ENCODE data around the gene FCAMR. TPM values are rescaled to one million over a fixed set of nuclear protein-coding genes. Genes with fewer than 3 reads are reported as not detected.

FCAMR gene
- total and polyA plus RNA-seq, 2 donors (not counting 1 experiment from before 2014, with no cell fraction given) = not detected

DNA sequence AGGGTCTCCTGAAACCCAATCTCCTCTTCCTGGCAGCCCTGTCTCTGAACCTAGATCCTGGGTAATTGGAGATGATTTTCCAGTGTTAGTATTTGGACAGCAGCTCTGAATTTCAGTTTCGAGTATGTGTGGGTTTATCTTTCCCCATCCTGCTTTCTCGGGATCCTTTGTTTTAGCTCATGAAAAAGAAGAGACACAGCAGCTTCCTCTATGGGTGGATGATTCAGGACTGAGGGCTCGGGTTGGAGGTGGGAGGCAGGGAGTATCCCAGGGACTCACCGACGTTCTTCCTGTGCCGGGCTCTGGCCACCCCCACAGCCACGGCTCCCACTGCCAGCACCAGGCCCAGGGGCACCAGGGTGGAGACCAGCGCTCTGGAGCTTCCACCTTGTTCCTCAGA is 38.1 kb downstream of the FCAMR start:
- Histone ChIP-seq H3K4me3 (ENCODE audit: control extremely low read depth in 1 of 5, extremely low read depth in 1 of 5, insufficient read depth in 1 of 5, low read depth in 2 of 5, low read length in 4 of 5) (no peak overlapping the region), H2AFZ (ENCODE audit: insufficient read depth, low read depth, low read length, poor library complexity, severe bottlenecking) (peak overlapping the region; percentile 10), H3K79me2 (ENCODE audit: control insufficient read depth, insufficient read depth, low read length) (peaks cover 58% of the 10 kb centered on the region), H4K20me1 (ENCODE audit: control insufficient read depth, insufficient read depth, low read length, poor library complexity, severe bottlenecking) (no peaks in the 10 kb centered on the region), H3K4me2 (replicated peaks; ENCODE audit: low read depth, low read length, poor library complexity, severe bottlenecking) (peak overlapping the region; percentile 82), H3K27ac (ENCODE audit: low read length in 2 of 2) (peak overlapping the region; percentile 88 to 96), H3K27me3 (replicated peaks in 1 of 4; ENCODE audit: control extremely low read depth in 1 of 4, control insufficient read depth in 3 of 4, insufficient read depth in 4 of 4, low read length in 3 of 4) (no peaks in the 10 kb centered on the region), H3K9ac (ENCODE audit: low read length) (no peak overlapping the region), H3K4me1 (ENCODE audit: control insufficient read depth in 2 of 2, insufficient read depth in 2 of 2, low read length in 2 of 2) (peaks cover 61 to 64% of the 10 kb centered on the region in 2 donors), H3K9me3 (ENCODE audit: control extremely low read depth in 1 of 3, control insufficient read depth in 2 of 3, insufficient read depth in 1 of 3, low read length in 2 of 3) (no peaks in the 10 kb centered on the region), H3K36me3 (replicated peaks in 1 of 2; ENCODE audit: control extremely low read depth in 1 of 2, control insufficient read depth in 1 of 2, extremely low read depth in 1 of 2, insufficient read depth in 2 of 2, low read length in 1 of 2) (no peaks in the 10 kb centered on the region)
- Mint-ChIP-seq H3K4me1 (peaks cover 59% of the 10 kb centered on the region), H3K4me3 (peak overlapping the region; percentile 86), H3K27me3 (no peaks in the 10 kb centered on the region), H3K9me3 (ENCODE audit: insufficient read depth) (no peaks in the 10 kb centered on the region), H3K27ac (peak overlapping the region; percentile 99)
- ATAC-seq (ENCODE audit: low read depth) (no peak), DNase-seq (no peak)
- TF ChIP-seq EZH2 (IDR thresholded peaks at IDR 0.05; ENCODE audit: borderline replicate concordance, insufficient read depth, low read depth, low read length, poor library complexity, severe bottlenecking) = no peak
- TF ChIP-seq, protein P1, sequence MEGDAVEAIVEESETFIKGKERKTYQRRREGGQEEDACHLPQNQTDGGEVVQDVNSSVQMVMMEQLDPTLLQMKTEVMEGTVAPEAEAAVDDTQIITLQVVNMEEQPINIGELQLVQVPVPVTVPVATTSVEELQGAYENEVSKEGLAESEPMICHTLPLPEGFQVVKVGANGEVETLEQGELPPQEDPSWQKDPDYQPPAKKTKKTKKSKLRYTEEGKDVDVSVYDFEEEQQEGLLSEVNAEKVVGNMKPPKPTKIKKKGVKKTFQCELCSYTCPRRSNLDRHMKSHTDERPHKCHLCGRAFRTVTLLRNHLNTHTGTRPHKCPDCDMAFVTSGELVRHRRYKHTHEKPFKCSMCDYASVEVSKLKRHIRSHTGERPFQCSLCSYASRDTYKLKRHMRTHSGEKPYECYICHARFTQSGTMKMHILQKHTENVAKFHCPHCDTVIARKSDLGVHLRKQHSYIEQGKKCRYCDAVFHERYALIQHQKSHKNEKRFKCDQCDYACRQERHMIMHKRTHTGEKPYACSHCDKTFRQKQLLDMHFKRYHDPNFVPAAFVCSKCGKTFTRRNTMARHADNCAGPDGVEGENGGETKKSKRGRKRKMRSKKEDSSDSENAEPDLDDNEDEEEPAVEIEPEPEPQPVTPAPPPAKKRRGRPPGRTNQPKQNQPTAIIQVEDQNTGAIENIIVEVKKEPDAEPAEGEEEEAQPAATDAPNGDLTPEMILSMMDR (IDR thresholded peaks at IDR 0.05) = no peak
- CTCF ChIA-PET = interaction anchor here (0.9 to 14.5 kb wide), 26 partner anchors 10 to 297 kb away, joined by 3 to 723 read pairs (median 5); partner anchors contain the start of genes DYRK3, FCMR, IL20 and PIGR
- intact Hi-C loops (cut with micrococcal nuclease) = loop anchor here (2.0 to 5.0 kb wide), 4 partner anchors 35 to 123 kb away; partner anchors contain the start of gene IL24
- 84% methylated on average over 4 of the region's 8 CpGs for WGBS (ENCODE audit: insufficient coverage)
- POLR2A ChIA-PET = interaction anchor here (0.6 to 5.6 kb wide), 4 partner anchors 11 to 44 kb away, joined by 4 to 81 read pairs (median 37); partner anchors contain the start of gene FCMR

DNA sequence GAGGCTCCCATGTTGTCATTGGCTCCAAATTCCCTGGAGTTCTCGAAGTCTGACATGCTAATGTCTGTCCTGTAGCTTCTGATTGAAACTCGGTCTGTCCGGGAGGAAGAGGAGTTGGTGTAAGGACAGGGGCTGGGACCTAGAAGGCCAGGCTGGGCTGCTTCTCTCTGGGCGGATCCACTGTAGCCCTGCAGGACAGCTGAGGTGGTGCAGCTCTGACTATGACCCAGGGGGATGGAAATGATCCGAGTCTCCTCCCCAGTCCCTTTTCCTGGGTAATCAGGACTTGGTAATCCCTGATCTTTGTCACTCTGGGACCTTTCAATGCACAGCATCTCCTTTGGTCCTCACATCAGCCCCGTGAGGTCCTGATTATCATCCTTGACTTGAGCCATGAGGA is 38.6 kb downstream of the FCAMR start:
- WGBS (ENCODE audit: insufficient coverage) = 94% methylated on average over 6 of the region's 6 CpGs
- peak overlapping the region; percentile 88 to 96 for H3K27ac ChIP-seq (ENCODE audit: low read length in 2 of 2)
- intact Hi-C loops (cut with micrococcal nuclease) = loop anchor here (2.0 to 5.0 kb wide), 4 partner anchors 34 to 123 kb away; partner anchors contain the start of gene IL24

More for the DNA sequence above, 38.6 kb downstream of the FCAMR start:
- Histone ChIP-seq H3K9me3 (ENCODE audit: control extremely low read depth in 1 of 3, control insufficient read depth in 2 of 3, insufficient read depth in 1 of 3, low read length in 2 of 3) (no peaks in the 10 kb centered on the region), H3K79me2 (ENCODE audit: control insufficient read depth, insufficient read depth, low read length) (peaks cover 63% of the 10 kb centered on the region), H3K36me3 (replicated peaks in 1 of 2; ENCODE audit: control extremely low read depth in 1 of 2, control insufficient read depth in 1 of 2, extremely low read depth in 1 of 2, insufficient read depth in 2 of 2, low read length in 1 of 2) (no peaks in the 10 kb centered on the region), H2AFZ (ENCODE audit: insufficient read depth, low read depth, low read length, poor library complexity, severe bottlenecking) (no peak overlapping the region), H4K20me1 (ENCODE audit: control insufficient read depth, insufficient read depth, low read length, poor library complexity, severe bottlenecking) (no peaks in the 10 kb centered on the region), H3K9ac (ENCODE audit: low read length) (no peak overlapping the region), H3K4me1 (ENCODE audit: control insufficient read depth in 2 of 2, insufficient read depth in 2 of 2, low read length in 2 of 2) (peaks cover 66 to 69% of the 10 kb centered on the region in 2 donors), H3K4me2 (replicated peaks; ENCODE audit: low read depth, low read length, poor library complexity, severe bottlenecking) (peak overlapping the region; percentile 82), H3K4me3 (ENCODE audit: control extremely low read depth in 1 of 5, extremely low read depth in 1 of 5, insufficient read depth in 1 of 5, low read depth in 2 of 5, low read length in 4 of 5) (no peak overlapping the region), H3K27me3 (replicated peaks in 1 of 4; ENCODE audit: control extremely low read depth in 1 of 4, control insufficient read depth in 3 of 4, insufficient read depth in 4 of 4, low read length in 3 of 4) (no peaks in the 10 kb centered on the region)
- ChIA-PET POLR2A (interaction anchor here (1.2 to 5.6 kb wide), 3 partner anchors 10 to 296 kb away, joined by 4 to 81 read pairs (median 69); partner anchors contain the start of genes DYRK3 and FCMR), CTCF (interaction anchor here (0.9 to 14.5 kb wide), 26 partner anchors 10 to 297 kb away, joined by 3 to 723 read pairs (median 5); partner anchors contain the start of genes DYRK3, FCMR, IL20 and PIGR)
- Mint-ChIP-seq H3K27ac (peak overlapping the region; percentile 99), H3K27me3 (no peaks in the 10 kb centered on the region), H3K4me3 (peak overlapping the region; percentile 86), H3K9me3 (ENCODE audit: insufficient read depth) (no peaks in the 10 kb centered on the region), H3K4me1 (peaks cover 60% of the 10 kb centered on the region)
- DNase-seq (no peak), ATAC-seq (ENCODE audit: low read depth) (no peak)
- TF ChIP-seq EZH2 (IDR thresholded peaks at IDR 0.05; ENCODE audit: borderline replicate concordance, insufficient read depth, low read depth, low read length, poor library complexity, severe bottlenecking) = no peak
- TF ChIP-seq, protein P1 (IDR thresholded peaks at IDR 0.05) = peak; percentile 23
